NB4 (cell line): ENCODE measurements around the gene AMBP.

Experiments
- MYC ChIP-seq: IDR thresholded peaks from 2 replicates; pipeline ENCODE4 v1.6.1; 2011; ENCODE audit warnings: low read depth, low read length
- POLR2A ChIP-seq: IDR thresholded peaks from 2 replicates; pipeline ENCODE4 v1.6.1; 2011; ENCODE audit warnings: mild to moderate bottlenecking; ENCODE audit not compliant: insufficient read length; ENCODE audit errors: extremely low read depth
- TF ChIP-seq, protein P1 (sequence below): IDR thresholded peaks from one replicate; pipeline ENCODE4 v1.5.1; 2012; ENCODE audit warnings: low read depth, low read length
- TF ChIP-seq, protein P2 (sequence below): IDR thresholded peaks from 2 replicates; pipeline ENCODE4 v1.6.1; 2011; ENCODE audit warnings: low read depth, low read length

DNA sequence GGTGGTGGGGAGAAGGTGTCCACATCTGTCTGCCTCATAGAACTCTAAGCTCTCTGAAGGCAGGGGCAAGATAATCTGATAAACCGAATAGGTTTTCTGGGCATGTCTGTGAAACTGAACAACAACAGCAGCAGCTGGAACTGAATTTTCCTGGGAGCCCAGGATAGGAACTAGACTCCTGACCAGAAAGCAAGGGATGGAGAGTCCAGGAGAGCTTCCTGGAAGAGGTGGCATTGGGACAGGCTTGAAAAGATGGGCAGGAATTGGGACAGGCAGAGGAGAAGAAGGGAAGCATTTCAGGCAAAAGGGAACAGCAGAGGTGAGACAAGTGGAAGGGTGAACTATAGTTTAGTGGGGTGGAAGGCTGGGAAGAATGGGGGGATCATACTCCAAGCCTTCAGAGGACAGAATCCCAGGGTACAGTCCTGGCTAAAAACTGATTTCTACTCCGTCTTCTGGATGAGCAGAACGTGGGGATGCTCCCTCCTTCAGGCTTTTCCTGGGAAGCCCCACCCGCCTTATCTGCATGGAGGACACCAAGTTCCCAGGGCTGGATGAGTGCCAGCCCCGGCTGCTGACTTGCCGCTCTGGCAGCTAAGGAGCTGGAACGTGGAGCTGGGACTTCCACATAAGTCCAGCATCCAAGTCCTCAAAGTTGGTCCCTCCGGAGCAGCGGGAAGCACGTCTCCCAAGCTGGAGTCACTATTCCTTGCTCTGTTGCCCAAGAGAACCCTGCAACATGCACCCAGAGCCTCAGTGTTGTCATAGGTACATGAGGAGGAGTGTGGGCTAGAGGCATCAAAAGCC lies 34.9 kb upstream of the AMBP start:
- TF ChIP-seq, protein P1, sequence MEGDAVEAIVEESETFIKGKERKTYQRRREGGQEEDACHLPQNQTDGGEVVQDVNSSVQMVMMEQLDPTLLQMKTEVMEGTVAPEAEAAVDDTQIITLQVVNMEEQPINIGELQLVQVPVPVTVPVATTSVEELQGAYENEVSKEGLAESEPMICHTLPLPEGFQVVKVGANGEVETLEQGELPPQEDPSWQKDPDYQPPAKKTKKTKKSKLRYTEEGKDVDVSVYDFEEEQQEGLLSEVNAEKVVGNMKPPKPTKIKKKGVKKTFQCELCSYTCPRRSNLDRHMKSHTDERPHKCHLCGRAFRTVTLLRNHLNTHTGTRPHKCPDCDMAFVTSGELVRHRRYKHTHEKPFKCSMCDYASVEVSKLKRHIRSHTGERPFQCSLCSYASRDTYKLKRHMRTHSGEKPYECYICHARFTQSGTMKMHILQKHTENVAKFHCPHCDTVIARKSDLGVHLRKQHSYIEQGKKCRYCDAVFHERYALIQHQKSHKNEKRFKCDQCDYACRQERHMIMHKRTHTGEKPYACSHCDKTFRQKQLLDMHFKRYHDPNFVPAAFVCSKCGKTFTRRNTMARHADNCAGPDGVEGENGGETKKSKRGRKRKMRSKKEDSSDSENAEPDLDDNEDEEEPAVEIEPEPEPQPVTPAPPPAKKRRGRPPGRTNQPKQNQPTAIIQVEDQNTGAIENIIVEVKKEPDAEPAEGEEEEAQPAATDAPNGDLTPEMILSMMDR, result no peak
- TF ChIP-seq POLR2A (no peak), MYC (no peak)
- TF ChIP-seq, protein P2, sequence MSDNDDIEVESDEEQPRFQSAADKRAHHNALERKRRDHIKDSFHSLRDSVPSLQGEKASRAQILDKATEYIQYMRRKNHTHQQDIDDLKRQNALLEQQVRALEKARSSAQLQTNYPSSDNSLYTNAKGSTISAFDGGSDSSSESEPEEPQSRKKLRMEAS, result no peak
